HepG2 (cell line): ENCODE measurements around the gene HNRNPH2. TPM values are rescaled to one million over a fixed set of nuclear protein-coding genes. Genes with fewer than 3 reads are reported as not detected.

Experiments
- ATAC-seq: fragments of 200-7000 bp; cut with Tn5 transposase; 3 replicates; pipeline ENCODE4 v1.9.1; 2020; ENCODE audit warnings: mild to moderate bottlenecking, moderate library complexity
- BruUV-seq: library from RNA; stranded (reverse); fragments of 400-500 nt; replicated peaks from 2 replicates; lab custom pipeline; 2021; lab: Mats Ljungman, UMichigan
- CTCF ChIA-PET: fragments of 300-600 bp; formaldehyde crosslinking; extraction: SDS; loops from one replicate; lab custom pipeline; 2021; ENCODE audit warnings: low total read pairs, inconsistent platforms, low intra/inter-chr PET ratio; lab: Yijun Ruan, JAX
- POLR2A ChIA-PET: fragments of 350-600 bp; sonication (Branson Sonifier 250); formaldehyde crosslinking; loops from one replicate; lab custom pipeline; 2020; ENCODE audit warnings: antibody characterized with exemption, inconsistent platforms; lab: Yijun Ruan, JAX
- DNase-seq: peaks from one replicate; pipeline ENCODE4 v3.0.0-alpha.2; 2015; ENCODE audit warnings: low spot score
- FAIRE-seq: peaks from 3 replicates; lab custom pipeline; 2011; peaks lifted over from hg19 to GRCh38; lab: Jason Lieb, UNC
- H2AFZ ChIP-seq: one replicate; pipeline ENCODE4 v1.6.1; 2011; ENCODE audit warnings: low read length, inconsistent platforms
- H3K27ac ChIP-seq: fragments of 300-600 bp; 3 replicates; pipeline ENCODE4 v1.8.0; 2011; ENCODE audit warnings: mixed run types, mild to moderate bottlenecking, mixed read lengths, low read length, inconsistent platforms; ENCODE audit not compliant: insufficient read depth; ENCODE audit errors: extremely low read length
- H3K27me3 ChIP-seq, 2 experiments: fragments of 200-600 bp in 1 of 2; 2 replicates in 1 of 2; 3 replicates in 1 of 2; pipeline versions ENCODE4 v1.6.0 to v1.8.0; 2011; ENCODE audit warnings: low read length in 2 of 2, mild to moderate bottlenecking in 2 of 2, moderate library complexity in 2 of 2, inconsistent platforms in 1 of 2; ENCODE audit not compliant: insufficient read depth in 2 of 2, control insufficient read depth in 1 of 2
- H3K36me3 ChIP-seq, 2 experiments: fragments of 200-600 bp in 1 of 2; replicated peaks in 1 of 2; 2 replicates in 1 of 2; 3 replicates in 1 of 2; pipeline versions ENCODE4 v1.5.1 to v1.8.0; 2011; ENCODE audit warnings: low read length in 2 of 2, inconsistent platforms in 1 of 2; ENCODE audit not compliant: insufficient read depth in 2 of 2, control insufficient read depth in 1 of 2
- H3K4me1 ChIP-seq: 2 replicates; pipeline ENCODE4 v1.5.1; 2012; ENCODE audit warnings: low read length, inconsistent platforms; ENCODE audit not compliant: insufficient read depth
- H3K4me2 ChIP-seq: 2 replicates; pipeline ENCODE4 v1.6.0; 2011; ENCODE audit warnings: low read depth, low read length, inconsistent platforms
- H3K4me3 ChIP-seq, 3 experiments: fragments of 200-600 bp in 1 of 3; sonication (generic), shearing (Covaris generic) in 1 of 3; replicated peaks in 1 of 3; 2 replicates each; pipeline ENCODE4 v1.5.1; 2011 to 2016; ENCODE audit warnings: low read length in 3 of 3, inconsistent platforms in 2 of 3, low read depth in 2 of 3, mild to moderate bottlenecking in 2 of 3, control low read depth in 1 of 3, mixed read lengths in 1 of 3; ENCODE audit not compliant: insufficient read depth in 1 of 3
- H3K79me2 ChIP-seq: one replicate; pipeline ENCODE4 v1.6.1; 2011; ENCODE audit warnings: low read length, inconsistent platforms; ENCODE audit not compliant: insufficient read depth
- H3K9ac ChIP-seq: 2 replicates; pipeline ENCODE4 v1.6.0; 2011; ENCODE audit warnings: mild to moderate bottlenecking, low read depth, low read length, inconsistent platforms; ENCODE audit not compliant: insufficient read depth
- H3K9me3 ChIP-seq: 2 replicates; pipeline ENCODE4 v1.5.1; 2012; ENCODE audit warnings: mild to moderate bottlenecking, low read length
- H4K20me1 ChIP-seq: 2 replicates; pipeline ENCODE4 v1.6.0; 2011; ENCODE audit warnings: inconsistent platforms, mild to moderate bottlenecking, low read length, moderate library complexity; ENCODE audit not compliant: insufficient read depth
- HCFC1 ChIP-seq: fragments of 150-350 bp; IDR thresholded peaks from 2 replicates; pipeline ENCODE4 v1.6.1; 2014; ENCODE audit warnings: low read depth, low read length
- HDAC6 ChIP-seq: fragments of 200-600 bp; sonication (generic); IDR thresholded peaks from 2 replicates; pipeline ENCODE4 v1.7.0; 2017; ENCODE audit warnings: mild to moderate bottlenecking, antibody characterized with exemption, low read length, low read depth
- HINFP ChIP-seq: sonication (generic); formaldehyde crosslinking; IDR thresholded peaks from 2 replicates; pipeline ENCODE4 v1.4.0; 2020; ENCODE audit warnings: low read depth, mild to moderate bottlenecking, missing genetic modification reagents
- HNF4G ChIP-seq, 2 experiments: sonication (generic) in 1 of 2; formaldehyde crosslinking in 1 of 2; IDR thresholded peaks; 2 replicates each; pipeline versions ENCODE4 v1.4.0 to v1.6.1; 2011 to 2020; ENCODE audit warnings: borderline replicate concordance in 2 of 2, low read depth in 2 of 2, mild to moderate bottlenecking in 2 of 2, low read length in 1 of 2, missing genetic modification reagents in 1 of 2, moderate library complexity in 1 of 2
- KDM1A ChIP-seq: IDR thresholded peaks from 2 replicates; pipeline ENCODE4 v1.6.1; 2016; ENCODE audit warnings: missing compliant biosample characterization
- SYNCRIP ChIP-seq: fragments of 200-400 bp; formaldehyde crosslinking; IDR thresholded peaks from 2 replicates; pipeline ENCODE4 v1.6.1; 2018; ENCODE audit warnings: mild to moderate bottlenecking, low read depth, low read length; ENCODE audit not compliant: insufficient read depth
- XBP1 ChIP-seq: sonication (generic); formaldehyde crosslinking; IDR thresholded peaks from 2 replicates; pipeline ENCODE4 v1.5.0; 2020; ENCODE audit warnings: missing genetic modification reagents
- ZBTB37 ChIP-seq: sonication (generic); formaldehyde crosslinking; IDR thresholded peaks from 2 replicates; pipeline ENCODE4 v1.4.0; 2020; ENCODE audit warnings: mild to moderate bottlenecking, missing genetic modification reagents
- ZNF513 ChIP-seq: sonication (generic); formaldehyde crosslinking; conservative IDR thresholded peaks from 2 replicates; pipeline ENCODE4 v1.5.0; 2020; ENCODE audit warnings: missing genetic modification reagents
- WGBS: methylation state at CpG from one replicate; pipeline ENCODE4 v1.1.6; 2017; ENCODE audit warnings: low lambda C conversion rate; 5-methylcytosine and 5-hydroxymethylcytosine counted together
- in situ Hi-C: cut with HindIII; loops from 2 replicates; pipeline ENCODE4 v1.10.0; 2017; ENCODE audit warnings: low pct_unique_long_range_greater_than_20kb; ENCODE audit not compliant: extremely low pct_ligation_motif_present
- intact Hi-C: fragments of 100-400 bp; cut with micrococcal nuclease; formaldehyde crosslinking; loops from one replicate; pipeline ENCODE4 v1.10.0; 2022; ENCODE audit not compliant: unreplicated experiment
- polyA plus RNA-seq, 8 experiments: library from polyadenylated mRNA; depleted of rRNA in 3 of 8; stranded (reverse) in 7 of 8; unstranded in 1 of 8; fragments of >200 nt; fragmentation: Illumina TruSeq in 4 of 8; extraction: Trizol in 4 of 8; gene quantifications; 2 replicates each; pipeline versions ENCODE4 v1.2.1 to v1.2.3, GENCODE V29; 2011 to 2016; ENCODE audit warnings: low read depth in 4 of 8, missing spikeins in 1 of 8, mixed read lengths in 1 of 8; ENCODE audit not compliant: insufficient read depth in 1 of 8
- total RNA-seq, 5 experiments: library from RNA; depleted of rRNA; stranded (reverse); fragments of >200 nt; fragmentation: Illumina TruSeq; extraction: Trizol; gene quantifications; 2 replicates each; pipeline ENCODE4 v1.2.3, GENCODE V29; 2016; ENCODE audit warnings: low read depth in 1 of 5
- TF ChIP-seq, protein P1 (sequence below): sonication (generic); formaldehyde crosslinking; IDR thresholded peaks from 2 replicates; pipeline ENCODE4 v1.4.0; 2020; ENCODE audit warnings: missing genetic modification reagents
- TF ChIP-seq, protein P2 (sequence below): sonication (generic); formaldehyde crosslinking; conservative IDR thresholded peaks from 2 replicates; pipeline ENCODE4 v1.8.1; 2023; ENCODE audit warnings: missing genetic modification reagents

Gene HNRNPH2
- total and polyA plus RNA-seq, 2 of the 13 experiments (the other 11 are each of a cell fraction or from before 2014, with no cell fraction given): 23.8 to 56.9 TPM

DNA sequence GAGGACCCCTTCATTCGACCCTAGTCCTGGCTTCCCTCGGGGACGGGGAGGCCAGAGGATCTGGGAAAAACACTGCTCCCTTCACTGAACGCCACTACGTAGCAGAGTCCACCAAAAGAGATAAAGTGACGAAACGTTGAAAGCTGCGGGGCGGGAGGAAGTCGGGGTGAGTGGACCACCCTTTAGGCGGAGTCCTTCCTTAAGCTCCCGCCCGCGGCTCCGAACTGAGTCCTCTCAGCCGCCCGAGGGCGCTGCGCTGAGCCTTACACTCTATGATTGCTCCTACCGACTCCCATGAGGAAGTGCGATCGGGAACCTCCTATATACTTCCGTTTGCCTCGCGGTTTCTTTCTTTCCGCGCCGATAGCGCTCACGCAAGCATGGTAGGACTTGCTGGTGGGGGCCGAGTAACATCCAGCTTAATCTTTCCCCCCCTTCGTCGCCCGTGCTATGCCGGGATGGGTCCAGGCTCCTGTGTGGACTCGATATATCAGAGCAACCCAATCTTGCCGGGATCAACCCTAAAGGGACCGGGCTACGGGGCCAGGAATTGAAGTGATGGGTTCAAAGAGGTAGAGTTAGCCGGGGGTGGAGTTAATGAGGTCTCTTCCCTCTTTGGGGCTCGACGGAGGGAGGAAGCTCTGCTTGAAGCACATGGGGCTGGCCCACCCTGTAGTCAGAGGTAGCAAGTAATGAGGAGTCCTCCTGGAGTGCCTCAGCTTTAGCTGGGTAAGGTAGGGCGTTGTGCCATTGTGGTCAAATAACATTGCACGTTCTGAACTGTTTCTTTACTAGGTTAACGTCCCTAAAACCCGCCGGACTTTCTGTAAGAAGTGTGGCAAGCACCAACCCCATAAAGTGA, 17.1 kb upstream of the HNRNPH2 start, which contains the start of gene RPL36A:
RPL36A (plus strand) TSS at position 348 of the 862 bp plus-strand sequence; CDS start at position 381, 33 bp downstream.
- H3K79me2 ChIP-seq: peaks cover 18% of the 10 kb centered on the region
- BruUV-seq: TSS peak; percentile 75
- peak within 1 kb of the TSS; percentile 87 for H2AFZ ChIP-seq
- H3K27ac ChIP-seq: peak within 1 kb of the TSS; percentile 76
- in situ Hi-C loops: no loop called here
- H3K4me1 ChIP-seq: peaks cover 23% of the 10 kb centered on the region
- H3K4me3 ChIP-seq: peak within 1 kb of the TSS; percentile 69 to 78 (median 69); a peak in 5 of 6 replicates
- H4K20me1 ChIP-seq: no peaks in the 10 kb centered on the region
- DNase-seq: peak; percentile 87
- H3K4me2 ChIP-seq: peak within 1 kb of the TSS; percentile 75
- POLR2A ChIA-PET: interaction anchor here (0.9 to 2.1 kb wide), 6 partner anchors 13 to 43 kb away, joined by 3 to 35 read pairs (median 4); partner anchors contain the start of genes GLA, HNRNPH2 and TIMM8A
- H3K9ac ChIP-seq: peak within 1 kb of the TSS; percentile 84
- FAIRE-seq: peak; percentile 97
- peaks cover 0 to 4% of the 10 kb centered on the region in 2 experiments; a peak in 2 of 5 replicates for H3K36me3 ChIP-seq
- H3K9me3 ChIP-seq: no peaks in the 10 kb centered on the region
- CTCF ChIA-PET: no interaction called here
- H3K27me3 ChIP-seq: no peaks in the 10 kb centered on the region; a peak in 1 of 5 replicates
- intact Hi-C loops: loop anchor here (2.0 to 5.0 kb wide), 2 partner anchors 16 to 44 kb away; partner anchors contain the start of genes GLA and TIMM8A
- ATAC-seq: peak; percentile 99
- 0% methylated on average over 16 of the region's 47 CpGs for WGBS
- no peak; the same call in 1 of the 2 replicates for TF ChIP-seq HCFC1
- no peak for TF ChIP-seq HNF4G (IDR thresholded peaks at IDR 0.05; ENCODE audit: borderline replicate concordance, low read depth, low read length)
- no peak for TF ChIP-seq HNF4G (CRISPR knock-in tag; IDR thresholded peaks at IDR 0.05; ENCODE audit: borderline replicate concordance, low read depth)
- TF ChIP-seq HDAC6: no peak
- no peak for TF ChIP-seq ZNF513
- TF ChIP-seq, protein P1, sequence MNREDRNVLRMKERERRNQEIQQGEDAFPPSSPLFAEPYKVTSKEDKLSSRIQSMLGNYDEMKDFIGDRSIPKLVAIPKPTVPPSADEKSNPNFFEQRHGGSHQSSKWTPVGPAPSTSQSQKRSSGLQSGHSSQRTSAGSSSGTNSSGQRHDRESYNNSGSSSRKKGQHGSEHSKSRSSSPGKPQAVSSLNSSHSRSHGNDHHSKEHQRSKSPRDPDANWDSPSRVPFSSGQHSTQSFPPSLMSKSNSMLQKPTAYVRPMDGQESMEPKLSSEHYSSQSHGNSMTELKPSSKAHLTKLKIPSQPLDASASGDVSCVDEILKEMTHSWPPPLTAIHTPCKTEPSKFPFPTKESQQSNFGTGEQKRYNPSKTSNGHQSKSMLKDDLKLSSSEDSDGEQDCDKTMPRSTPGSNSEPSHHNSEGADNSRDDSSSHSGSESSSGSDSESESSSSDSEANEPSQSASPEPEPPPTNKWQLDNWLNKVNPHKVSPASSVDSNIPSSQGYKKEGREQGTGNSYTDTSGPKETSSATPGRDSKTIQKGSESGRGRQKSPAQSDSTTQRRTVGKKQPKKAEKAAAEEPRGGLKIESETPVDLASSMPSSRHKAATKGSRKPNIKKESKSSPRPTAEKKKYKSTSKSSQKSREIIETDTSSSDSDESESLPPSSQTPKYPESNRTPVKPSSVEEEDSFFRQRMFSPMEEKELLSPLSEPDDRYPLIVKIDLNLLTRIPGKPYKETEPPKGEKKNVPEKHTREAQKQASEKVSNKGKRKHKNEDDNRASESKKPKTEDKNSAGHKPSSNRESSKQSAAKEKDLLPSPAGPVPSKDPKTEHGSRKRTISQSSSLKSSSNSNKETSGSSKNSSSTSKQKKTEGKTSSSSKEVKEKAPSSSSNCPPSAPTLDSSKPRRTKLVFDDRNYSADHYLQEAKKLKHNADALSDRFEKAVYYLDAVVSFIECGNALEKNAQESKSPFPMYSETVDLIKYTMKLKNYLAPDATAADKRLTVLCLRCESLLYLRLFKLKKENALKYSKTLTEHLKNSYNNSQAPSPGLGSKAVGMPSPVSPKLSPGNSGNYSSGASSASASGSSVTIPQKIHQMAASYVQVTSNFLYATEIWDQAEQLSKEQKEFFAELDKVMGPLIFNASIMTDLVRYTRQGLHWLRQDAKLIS (CRISPR knock-in tag): 0 out of 2 replicates have a peak, but pooled peaks have one; percentile 60
- no peak for TF ChIP-seq HINFP (CRISPR knock-in tag)
- no peak for TF ChIP-seq ZBTB37 (CRISPR knock-in tag)
- TF ChIP-seq, protein P2, sequence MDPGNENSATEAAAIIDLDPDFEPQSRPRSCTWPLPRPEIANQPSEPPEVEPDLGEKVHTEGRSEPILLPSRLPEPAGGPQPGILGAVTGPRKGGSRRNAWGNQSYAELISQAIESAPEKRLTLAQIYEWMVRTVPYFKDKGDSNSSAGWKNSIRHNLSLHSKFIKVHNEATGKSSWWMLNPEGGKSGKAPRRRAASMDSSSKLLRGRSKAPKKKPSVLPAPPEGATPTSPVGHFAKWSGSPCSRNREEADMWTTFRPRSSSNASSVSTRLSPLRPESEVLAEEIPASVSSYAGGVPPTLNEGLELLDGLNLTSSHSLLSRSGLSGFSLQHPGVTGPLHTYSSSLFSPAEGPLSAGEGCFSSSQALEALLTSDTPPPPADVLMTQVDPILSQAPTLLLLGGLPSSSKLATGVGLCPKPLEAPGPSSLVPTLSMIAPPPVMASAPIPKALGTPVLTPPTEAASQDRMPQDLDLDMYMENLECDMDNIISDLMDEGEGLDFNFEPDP (CRISPR knock-in tag): no peak
- TF ChIP-seq KDM1A (CRISPR knock-in tag): no peak
- no peak for TF ChIP-seq SYNCRIP
- TF ChIP-seq XBP1 (CRISPR knock-in tag): no peak
